Measurements from ENCODE around the gene MOB3C.
A peak's percentile ranks its signal among the peaks of the same experiment; 100 is the strongest.

MOB3C gene

DNA sequence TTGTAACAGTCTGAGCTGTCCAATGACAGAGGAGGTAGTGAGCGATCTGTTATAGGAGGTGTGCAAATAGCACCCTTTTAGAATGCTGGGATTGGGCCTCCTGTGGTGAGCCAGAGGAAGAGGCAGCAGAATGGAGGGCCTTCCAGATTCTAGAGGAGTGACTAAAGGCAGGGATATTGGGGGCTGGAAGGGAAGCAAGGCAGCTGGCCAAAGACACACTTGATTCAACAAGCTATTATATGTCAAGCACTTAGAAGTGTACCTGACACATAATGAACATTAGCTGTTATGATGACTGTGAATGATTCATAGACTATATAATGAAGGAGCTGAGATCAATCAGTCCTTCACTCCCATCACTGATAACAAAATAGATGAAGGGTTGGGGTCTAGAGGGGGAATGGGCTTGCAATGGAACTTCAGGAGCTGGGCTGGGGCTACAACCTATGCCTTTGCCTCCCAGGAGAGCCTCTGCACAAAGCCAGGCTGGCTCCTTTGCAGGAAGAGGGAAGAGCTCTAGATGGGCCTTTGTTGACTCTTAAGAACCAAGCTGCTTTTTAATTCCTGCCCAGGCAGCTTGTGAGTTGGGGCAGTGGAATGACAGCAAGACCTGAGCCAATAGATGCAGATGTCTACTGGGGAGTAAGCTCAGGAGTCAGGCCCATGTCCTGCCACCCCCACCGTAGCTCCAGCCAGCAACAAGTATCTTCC is 10.2 kb downstream of the MOB3C start:
- no peak for DNase-seq (ENCODE audit: low read depth in 2 of 2)

DNA sequence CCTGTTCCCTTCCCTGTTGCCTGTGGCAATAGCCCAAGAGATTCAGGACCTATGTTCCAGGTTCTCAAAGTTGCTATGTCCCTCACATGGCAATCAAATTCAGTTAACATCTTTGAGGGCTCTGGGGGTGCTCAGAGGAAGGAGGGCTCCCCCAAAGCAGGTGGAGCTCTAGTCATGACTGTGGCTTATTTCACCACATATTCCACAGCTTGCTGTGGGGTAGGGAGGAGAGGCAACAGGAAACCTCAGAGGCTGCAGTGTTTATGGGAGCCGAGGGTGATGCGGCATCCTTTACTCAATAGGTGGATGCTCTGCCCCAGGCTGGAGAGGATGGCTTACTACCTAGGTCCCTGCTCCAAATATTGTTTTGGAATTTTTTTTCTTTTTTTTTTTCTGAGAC is 11.4 kb downstream of the MOB3C start:
- DNase-seq (ENCODE audit: low read depth in 2 of 2), result no peak

DNA sequence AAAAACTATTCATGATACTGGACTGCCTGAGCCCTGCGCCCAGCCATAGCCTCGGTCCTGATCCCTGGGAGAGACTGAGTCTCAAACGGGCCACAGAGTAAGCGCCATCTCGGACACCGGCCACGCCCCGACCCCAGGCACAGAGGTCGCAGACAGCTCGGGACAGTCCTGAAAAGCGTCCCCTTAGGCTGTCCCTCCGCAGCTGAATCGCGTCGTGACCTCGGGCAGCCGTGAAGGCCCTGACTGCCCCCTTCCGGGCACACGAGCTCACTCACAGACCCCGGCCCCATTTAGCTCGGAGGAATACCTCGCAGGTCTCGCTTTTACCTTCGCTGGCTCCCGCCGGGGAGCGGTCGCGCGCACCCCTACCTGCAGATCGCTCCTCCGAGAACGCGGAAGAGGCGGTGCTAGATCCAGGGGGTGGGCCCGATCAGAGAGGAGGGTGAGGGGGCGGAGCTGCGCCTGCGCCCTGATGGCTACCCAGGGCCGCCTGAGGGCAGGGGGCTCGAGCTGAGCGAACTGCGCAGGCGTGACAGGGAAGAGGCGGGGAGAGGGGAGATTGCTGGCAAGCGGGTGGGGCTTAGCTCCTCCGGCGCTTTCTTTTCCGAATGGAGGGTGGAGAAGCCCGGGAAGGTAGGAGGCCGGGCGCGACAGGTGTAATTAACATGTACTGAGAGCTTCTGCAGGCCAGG is 12.6 kb downstream of the MOB3C start, which contains the start of gene MKNK1:
TSS of gene MKNK1 (minus strand) at position 411 of the 692 bp plus-strand sequence. CDS start 20,941 bp downstream, outside the sequence.
- DNase-seq (ENCODE audit: low read depth in 2 of 2), result peak; percentile 95 to 97

DNA sequence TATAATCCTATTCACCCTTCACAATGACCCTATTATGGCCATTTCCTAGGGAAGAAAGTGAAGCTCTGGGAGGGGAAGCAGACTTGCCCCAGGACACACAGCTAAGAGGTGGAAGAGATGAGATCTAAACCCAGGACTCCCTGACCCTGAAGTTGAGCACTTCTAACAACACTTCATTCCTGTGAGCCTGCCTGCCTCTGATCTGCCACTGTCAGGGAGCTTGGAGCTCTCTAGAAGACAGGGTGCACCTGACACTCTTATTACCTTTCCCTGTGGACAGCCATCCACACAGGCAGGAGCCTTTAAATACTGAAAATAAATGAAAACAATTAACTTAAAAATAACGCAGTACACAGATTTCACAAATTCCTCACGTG is 13.1 kb downstream of the MOB3C start:
- no peak for DNase-seq (ENCODE audit: low read depth in 2 of 2)

DNA sequence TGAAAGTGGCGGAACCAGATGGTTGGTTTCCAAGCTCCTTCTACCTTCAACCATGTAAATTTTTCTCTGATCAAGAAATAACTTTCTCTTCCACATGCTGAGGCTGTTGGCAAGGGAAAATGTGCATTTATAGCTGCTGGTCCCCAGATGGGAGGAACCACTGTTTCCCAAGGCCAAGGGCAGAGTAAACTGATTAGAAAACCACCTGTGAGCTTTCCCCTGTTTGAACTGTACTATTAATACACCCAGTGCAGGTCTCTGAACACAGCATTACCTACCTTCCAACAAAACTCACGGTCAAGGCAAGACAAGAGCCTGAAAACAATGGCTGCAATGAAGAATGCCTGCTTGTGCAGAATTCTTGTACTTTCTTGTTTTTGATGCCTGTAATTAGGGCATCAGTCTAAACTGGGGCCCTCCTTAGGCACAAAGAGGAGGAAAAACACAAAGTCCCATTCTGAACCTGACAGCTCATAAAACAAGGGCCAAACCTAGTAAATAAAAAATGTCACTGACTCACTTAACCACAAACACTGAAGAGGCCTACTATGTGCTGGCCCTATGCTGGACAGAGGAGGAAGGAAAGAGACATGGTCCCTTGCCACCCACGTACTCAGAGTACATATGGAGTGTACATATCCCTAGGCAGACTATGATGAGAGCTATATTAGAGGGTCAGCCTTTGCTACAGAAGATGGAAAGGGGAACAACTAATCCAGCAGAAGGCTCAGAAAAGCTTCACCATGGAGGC is 15.2 kb downstream of the MOB3C start:
- no peak for DNase-seq (ENCODE audit: low read depth in 2 of 2)

DNA sequence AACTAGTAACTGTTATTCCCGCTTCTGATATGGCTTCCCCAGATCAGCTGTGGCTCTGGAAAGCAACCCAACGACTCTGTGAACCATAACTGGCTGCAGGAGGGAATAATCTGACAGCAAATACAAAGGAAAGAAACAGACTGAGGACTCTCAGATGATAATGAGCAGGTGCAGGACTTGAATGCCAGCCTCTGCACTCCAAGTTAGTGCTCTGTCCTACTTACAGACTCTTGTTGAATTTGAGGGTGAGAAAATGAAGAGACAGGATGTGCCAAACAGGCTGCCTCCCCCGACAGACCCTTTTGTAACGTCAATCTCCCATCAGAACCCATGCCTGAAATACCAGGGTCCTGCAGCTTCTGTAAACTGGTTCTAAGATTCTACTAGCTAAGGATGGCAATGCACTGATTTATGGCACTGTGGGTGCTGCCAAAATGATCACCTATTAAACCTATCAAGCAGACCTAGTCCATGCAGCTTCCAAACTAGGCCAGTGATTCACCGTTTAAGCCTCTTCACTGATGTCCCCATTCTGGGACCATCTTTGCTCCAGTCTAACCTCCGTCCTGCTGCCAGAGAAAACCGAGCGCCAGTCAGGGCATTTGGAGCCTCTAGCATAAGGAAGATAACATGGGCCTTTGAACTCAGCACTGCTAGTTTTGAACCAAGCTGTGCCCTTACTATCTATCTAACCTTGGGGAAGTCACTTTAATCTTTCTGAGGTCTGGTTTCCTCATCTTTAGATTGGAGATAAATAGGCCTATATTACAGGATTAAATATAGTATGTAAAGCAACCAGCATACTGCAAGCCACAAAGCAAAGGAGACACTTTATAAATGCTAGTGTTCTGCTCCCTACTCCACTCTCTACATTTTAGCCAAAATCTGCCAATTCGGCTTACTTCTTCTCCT is 17.3 kb downstream of the MOB3C start:
- no peak for DNase-seq (ENCODE audit: low read depth in 2 of 2)

DNA sequence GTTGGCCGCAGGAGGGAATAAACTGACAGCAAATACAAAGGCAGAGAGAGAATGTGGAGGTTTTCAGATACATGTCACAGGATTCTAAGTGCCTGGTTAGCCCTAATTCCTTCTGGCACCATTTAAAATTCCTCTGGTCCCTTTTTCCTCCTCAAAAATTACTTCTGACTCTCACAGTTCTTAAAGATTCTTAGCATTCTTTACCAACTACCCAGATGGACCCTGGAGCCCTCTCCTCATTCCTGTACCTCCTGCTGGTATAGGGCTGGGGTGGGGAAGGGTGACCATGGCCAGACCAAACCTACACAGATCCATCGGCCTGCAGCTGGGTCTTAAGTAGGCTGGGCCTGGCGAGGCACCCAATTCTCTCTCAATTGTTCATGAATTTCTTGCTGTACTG is 19.8 kb downstream of the MOB3C start:
- DNase-seq (ENCODE audit: low read depth in 2 of 2), result no peak

DNA sequence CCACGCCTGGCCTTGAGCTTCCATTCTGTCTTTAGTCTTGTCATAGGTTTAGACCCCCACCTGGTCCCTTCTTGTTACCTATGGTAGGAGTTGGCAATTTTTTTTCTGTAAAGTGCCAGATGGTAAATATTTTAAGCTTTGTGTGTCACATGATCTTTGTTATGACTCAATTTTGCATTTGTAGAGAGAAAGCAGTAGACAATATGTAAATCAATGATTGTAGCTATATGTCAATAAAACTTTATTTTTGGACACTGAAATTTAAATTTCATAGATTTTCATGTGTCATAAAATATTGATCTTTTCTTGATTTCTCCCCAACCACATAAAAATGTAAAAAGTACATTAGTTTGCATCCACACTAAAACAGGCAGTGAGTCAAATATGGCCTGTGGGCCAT is 20.6 kb downstream of the MOB3C start:
- DNase-seq (ENCODE audit: low read depth in 2 of 2), result no peak

DNA sequence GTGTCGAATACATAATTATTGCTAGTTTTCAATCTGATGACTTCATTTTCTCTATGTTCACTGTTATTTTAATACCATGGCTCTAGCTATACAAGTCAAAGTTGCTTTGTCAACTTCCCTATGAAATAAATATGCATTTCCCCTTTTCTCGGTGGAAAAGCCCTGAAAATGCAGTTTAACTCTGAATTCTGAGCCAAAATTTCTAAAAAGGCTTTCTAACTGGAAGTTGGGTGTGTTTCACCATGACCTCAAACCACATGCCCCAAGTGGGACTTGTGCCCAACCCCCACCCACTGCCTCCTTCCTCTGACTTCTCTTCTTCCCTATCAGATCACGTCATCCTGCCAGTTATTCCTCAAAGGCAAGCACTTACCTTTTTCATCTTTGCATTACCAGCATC is 21.5 kb downstream of the MOB3C start:
- DNase-seq (ENCODE audit: low read depth in 2 of 2), result no peak

DNA sequence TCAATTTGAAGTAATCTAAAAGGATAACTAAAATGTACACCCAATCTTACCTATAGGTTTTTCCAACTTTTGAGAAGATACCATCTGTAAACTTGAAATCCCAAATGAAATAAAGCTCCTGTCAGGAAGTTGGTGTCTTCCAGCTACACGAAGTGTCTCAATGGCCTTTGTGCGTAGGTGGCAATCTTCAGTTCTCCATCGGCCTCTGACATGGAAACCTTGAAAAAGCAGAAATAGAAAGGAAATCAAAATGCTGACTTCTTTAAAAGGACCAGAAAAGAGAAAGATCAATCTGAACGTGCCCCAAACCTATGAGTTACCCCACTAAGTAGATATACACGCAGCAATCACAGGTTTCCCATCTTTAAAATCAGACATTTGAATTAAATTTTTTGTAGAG is 22.5 kb downstream of the MOB3C start:
- DNase-seq (ENCODE audit: low read depth in 2 of 2), result no peak

DNA sequence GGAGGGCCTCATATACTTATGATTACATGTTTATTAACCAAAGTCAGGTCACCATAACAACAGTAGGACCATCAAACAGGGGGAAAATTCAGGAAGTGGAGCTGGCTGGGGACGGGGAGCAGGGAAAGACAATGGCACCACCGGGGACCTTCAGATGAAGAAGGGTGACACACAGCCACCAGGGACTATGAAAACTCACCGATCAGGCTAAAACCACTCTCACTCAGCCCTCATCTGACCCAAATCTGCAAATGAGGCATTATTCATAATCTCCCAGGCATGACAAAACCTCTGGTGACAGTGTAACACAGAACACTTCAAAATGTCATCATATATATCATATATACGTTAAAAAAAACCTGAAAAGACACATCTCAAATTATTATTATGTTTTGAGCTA is 23.8 kb downstream of the MOB3C start:
- no peak for DNase-seq (ENCODE audit: low read depth in 2 of 2)

DNA sequence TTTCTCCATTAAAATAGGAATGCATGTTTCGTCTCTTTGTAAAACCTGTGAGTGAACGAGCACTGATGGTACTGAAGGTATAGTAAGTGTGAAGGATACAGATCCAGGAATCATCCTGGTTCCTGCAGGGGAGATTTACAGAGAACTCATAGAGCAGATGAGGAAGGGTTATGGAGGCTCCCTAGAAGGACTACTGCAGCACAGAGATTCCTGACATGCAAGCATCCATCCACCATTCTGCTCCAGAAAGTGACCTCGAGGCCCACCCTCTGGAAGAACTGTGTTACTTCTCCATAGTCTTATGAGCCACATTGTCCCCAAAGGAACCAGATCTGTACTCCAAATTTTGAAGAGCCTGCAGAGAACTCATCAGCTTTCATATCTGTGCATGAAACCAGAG is 27.1 kb downstream of the MOB3C start:
- DNase-seq (ENCODE audit: low read depth in 2 of 2), result no peak

DNA sequence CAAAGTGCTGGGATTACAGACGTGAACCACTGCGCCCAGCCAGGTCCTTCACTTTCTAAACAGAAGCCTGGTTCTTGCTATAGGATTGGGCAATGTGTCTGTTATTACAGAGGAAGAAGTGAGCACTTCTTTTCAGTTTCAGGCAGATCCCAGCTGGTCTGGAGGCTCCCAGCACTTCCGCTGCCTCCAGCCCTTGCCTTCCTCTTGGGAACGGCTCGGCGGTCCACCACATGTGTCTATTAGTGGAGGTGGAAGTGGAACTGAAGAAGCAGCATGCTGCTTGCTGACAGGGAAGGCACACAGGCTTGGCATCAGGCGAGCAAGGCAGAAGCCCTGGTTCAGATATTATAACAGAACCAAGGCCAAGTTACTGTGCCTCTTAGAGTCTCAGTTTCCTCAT is 29.5 kb downstream of the MOB3C start:
- no peak for DNase-seq (ENCODE audit: low read depth in 2 of 2)

DNA sequence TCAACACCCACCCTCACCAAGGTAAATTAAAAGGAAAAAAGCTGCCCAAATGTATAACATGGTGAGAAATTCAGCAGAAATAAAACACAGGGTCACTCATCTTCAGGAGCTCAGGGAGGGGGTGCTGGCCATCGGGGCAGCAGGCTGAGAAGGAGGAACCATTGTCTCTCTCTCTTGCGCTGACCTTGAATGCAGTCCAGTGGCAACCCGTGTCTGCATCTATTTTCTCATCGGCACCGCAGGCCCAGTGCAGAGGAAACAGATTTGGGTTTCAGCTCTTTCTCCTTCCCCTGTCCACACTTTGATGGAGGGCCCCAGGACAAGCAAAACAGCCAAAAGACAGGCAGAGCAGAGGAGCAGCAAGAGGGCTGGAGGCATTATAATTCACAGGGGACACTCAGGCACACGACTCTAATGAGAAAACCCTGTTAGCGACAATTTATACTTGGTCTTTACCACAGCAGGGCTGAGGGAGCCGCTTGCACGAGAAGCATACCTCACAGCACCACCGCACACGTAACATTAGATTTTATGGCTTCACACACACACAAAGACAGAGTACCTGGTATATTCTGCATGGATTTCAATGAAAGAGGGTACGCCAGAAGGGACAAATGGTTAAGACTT is 31.2 kb downstream of the MOB3C start:
- DNase-seq (ENCODE audit: low read depth in 2 of 2), result no peak

DNA sequence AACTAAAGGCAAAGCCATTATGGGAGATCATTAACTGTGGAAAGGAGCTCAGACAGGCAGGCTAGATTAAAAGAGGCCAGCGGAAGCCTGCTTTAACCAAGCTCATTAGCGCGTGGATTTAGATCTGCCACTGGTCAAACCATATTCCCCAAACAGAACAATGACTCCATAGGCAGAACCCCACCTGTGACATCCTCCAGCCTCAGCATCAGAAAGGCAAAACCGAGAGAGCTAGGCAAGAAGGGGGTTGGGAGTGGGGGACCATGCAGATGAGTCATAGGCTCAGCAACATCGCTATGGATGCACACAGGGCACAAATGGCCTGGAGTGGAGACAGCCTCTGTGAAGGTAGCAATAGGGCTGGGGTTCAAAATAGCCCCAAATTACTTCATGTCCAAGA is 33.1 kb downstream of the MOB3C start:
- DNase-seq (ENCODE audit: low read depth in 2 of 2), result no peak

DNA sequence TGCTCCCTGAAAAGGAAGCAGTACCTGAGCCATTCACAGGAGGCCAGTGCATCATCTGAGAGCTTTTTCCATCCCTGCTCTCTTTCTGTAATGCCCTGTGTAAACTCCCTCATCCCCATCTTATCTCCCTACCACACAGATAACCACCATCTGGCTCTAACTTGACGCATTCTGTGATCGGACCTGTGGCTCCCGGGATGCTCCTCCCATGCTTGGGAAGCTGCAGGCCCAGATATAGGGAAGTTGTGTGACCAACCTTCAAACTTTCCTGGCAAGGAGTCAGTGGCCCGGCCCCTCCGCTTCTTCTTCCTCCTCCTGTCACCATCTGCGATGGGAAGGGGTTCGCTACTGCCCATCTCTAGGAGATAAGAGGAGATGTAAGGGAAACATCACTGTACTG is 33.6 kb downstream of the MOB3C start:
- no peak for DNase-seq (ENCODE audit: low read depth in 2 of 2)

DNA sequence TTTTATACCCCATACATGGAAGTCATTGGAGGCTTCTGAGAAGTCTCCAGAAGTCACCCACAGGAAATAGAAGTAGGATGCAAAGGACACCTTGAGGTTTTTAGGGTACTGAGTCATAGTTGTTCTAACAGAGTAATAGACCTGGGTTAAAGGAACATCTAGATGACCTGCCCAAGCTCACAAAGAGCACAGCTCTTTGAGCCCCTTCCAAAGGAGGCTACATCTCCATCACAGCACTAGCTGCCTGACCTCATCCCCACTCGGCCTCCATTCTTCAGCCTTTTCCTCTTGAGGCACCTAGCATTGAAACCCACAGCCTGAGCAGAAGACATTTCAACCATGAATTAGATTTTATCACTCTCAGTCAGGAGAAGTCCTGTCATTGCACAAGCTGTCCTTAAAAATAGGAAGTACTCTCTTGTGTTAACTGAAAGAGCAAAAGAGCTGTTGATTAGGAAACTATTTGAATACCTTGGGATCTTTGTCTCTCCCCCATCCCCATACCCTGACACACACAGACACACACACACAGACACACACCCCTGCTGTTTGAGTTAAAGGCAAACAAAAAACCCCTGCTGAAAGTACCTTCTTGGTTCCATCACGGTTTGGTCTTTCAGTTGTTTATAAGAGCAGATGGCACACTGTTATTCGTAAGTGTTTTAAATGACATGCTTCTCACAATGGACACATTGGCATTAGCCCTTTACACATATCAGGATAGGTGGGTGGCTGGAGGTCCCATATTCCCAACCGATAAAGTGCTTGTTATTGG is 34.7 kb downstream of the MOB3C start:
- DNase-seq (ENCODE audit: low read depth in 2 of 2), result peak in 1 of 2 donors; percentile 23

DNA sequence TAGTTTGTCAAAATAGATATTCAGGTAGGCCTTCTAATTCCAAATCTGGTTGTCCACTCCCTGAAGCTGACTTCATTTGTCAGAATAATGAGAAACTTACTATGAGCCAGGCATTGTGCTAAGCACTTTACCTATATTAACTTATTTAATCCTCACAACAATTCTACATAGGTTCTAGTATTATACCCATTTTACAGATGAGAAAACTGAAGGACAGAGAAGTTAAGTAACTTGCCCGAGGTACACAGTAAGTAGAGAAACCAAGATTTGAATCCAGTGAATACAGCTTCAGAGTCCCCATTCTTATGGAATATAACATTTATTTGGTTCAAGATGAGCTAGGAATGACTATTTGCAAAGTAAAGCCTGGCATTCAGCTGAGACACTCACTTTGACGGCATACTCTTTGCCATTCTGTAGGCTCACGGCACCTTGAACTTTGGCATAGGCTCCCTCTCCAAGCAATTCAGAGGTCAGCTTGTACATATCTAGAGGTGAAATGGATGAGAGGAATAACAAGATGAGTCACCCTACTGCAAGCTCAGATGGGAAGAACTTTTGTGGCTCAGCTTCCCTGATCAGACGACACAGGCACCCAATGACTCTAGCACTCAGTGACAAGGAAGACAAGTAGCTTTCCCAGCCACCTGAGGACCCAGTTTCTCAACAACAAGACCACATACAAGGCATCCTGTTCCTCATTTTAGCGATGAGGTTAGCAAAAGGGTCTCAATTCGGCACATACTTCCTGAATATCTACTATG is 36.3 kb downstream of the MOB3C start:
- DNase-seq (ENCODE audit: low read depth in 2 of 2), result no peak

DNA sequence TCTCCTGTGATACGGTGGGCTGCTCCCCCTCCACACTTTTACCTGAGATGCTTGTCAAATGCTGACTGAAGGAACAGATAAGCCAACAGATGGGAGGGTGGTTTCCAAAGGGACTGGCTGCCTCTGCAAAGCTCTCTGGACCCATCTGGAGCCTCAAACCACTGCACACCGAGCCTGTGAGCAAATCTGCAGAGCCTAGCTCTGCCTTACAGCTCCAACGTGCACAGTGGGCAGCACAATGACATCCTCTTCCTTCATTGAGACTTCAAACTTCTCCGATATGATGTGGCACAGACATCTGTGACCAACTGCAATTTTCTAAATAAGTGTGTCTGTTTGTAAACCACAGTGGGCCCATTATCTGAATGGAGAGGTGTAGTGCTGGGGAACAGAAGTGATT is 38.9 kb downstream of the MOB3C start:
- DNase-seq (ENCODE audit: low read depth in 2 of 2), result no peak

DNA sequence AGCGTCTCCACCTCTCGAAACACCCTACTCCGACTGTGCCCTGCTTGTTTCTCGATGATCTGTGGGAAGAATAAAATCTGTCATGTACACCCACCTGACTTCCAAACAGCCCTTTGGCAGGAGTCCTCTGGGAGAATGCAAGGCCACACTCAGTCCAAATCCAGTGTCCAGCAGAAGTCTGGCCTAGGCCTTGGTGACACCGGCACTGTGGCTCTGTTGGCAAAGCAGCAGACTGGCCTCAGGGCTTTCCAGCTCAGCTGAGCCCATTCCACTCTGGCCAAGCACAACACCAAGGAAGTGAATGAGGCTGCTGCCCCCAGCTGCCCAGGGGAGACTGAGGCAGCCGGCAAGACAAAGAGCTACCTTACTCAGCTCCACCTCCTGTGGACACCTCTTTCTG is 40.0 kb downstream of the MOB3C start:
- no peak for DNase-seq (ENCODE audit: low read depth in 2 of 2)
